ENCODE data around the gene ITGB3BP.

DNA sequence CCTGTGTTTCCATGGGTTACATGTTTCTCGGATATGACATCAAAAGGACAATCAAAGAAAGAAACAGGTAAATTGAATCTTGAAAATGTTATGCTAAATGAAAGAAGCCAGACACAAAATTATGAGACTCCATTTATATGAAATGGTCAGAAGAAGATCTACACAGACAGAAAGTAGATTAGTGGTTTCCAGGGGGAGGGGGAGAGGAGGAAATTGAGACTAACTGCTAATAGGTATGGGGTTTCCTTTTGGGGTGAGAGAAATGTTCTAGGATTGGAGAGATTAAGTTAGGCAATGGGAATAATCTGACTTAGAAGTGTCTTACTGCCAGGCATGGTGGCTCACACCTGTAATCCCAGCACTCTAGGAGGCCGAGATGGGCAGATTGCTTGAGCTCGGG lies 21.8 kb downstream of the ITGB3BP start:
- TF ChIP-seq, protein P1, sequence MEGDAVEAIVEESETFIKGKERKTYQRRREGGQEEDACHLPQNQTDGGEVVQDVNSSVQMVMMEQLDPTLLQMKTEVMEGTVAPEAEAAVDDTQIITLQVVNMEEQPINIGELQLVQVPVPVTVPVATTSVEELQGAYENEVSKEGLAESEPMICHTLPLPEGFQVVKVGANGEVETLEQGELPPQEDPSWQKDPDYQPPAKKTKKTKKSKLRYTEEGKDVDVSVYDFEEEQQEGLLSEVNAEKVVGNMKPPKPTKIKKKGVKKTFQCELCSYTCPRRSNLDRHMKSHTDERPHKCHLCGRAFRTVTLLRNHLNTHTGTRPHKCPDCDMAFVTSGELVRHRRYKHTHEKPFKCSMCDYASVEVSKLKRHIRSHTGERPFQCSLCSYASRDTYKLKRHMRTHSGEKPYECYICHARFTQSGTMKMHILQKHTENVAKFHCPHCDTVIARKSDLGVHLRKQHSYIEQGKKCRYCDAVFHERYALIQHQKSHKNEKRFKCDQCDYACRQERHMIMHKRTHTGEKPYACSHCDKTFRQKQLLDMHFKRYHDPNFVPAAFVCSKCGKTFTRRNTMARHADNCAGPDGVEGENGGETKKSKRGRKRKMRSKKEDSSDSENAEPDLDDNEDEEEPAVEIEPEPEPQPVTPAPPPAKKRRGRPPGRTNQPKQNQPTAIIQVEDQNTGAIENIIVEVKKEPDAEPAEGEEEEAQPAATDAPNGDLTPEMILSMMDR (IDR thresholded peaks at IDR 0.05 in 8 of 11, conservative IDR thresholded peaks at IDR 0.05 in 3 of 11) = no peak
- TF ChIP-seq POLR2AphosphoS5 (IDR thresholded peaks at IDR 0.05) = no peak

Measured in spleen (tissue), 7 donors.